IMR-90 (cell line): ENCODE results near the gene ADGRV1. TPM values are rescaled to one million over a fixed set of nuclear protein-coding genes. Genes with fewer than 3 reads are reported as not detected.

Source experiments
- ATAC-seq: fragments of 200-7000 bp; cut with Tn5 transposase; 2 replicates; pipeline ENCODE4 v1.9.1; 2020; ENCODE audit warnings: low read depth, mild to moderate bottlenecking, moderate library complexity
- BruUV-seq: library from RNA; stranded (reverse); fragments of 400-500 nt; replicated peaks from 2 replicates; lab custom pipeline; 2021; lab: Mats Ljungman, UMichigan
- CTCF ChIA-PET: fragments of 300-600 bp; formaldehyde crosslinking; extraction: SDS; loops from one replicate; lab custom pipeline; 2021; ENCODE audit warnings: antibody characterized with exemption; lab: Yijun Ruan, JAX
- POLR2A ChIA-PET: fragments of 300-600 bp; sonication (Branson Sonifier 250); formaldehyde crosslinking; loops from one replicate; lab custom pipeline; 2022; ENCODE audit warnings: antibody characterized with exemption; ENCODE audit not compliant: unreplicated experiment; lab: Charles Lee
- DNase-seq: peaks from one replicate; pipeline ENCODE4 v3.0.0; 2013
- H2AFZ ChIP-seq: replicated peaks from 2 replicates; pipeline ENCODE3; 2013; ENCODE audit warnings: low read length, mild to moderate bottlenecking; ENCODE audit not compliant: poor library complexity
- H2AK5ac ChIP-seq: 2 replicates; pipeline ENCODE4 v1.6.1; 2013; ENCODE audit warnings: low read depth, low read length, inconsistent platforms
- H2AK9ac ChIP-seq: replicated peaks from 2 replicates; pipeline ENCODE3; 2013; ENCODE audit warnings: mild to moderate bottlenecking, low read depth, low read length, moderate library complexity; ENCODE audit not compliant: poor library complexity
- H2BK120ac ChIP-seq: 2 replicates; pipeline ENCODE4 v1.6.1; 2013; ENCODE audit warnings: low read depth, low read length, inconsistent platforms
- H2BK15ac ChIP-seq: 3 replicates; pipeline ENCODE4 v1.6.1; 2013; ENCODE audit warnings: low read depth, low read length, inconsistent platforms
- H2BK20ac ChIP-seq: 2 replicates; pipeline ENCODE4 v1.6.1; 2013; ENCODE audit warnings: low read depth, mild to moderate bottlenecking, inconsistent platforms, low read length, moderate library complexity
- H2BK5ac ChIP-seq: 2 replicates; pipeline ENCODE4 v1.6.1; 2013; ENCODE audit warnings: mild to moderate bottlenecking, low read depth, low read length, inconsistent platforms; ENCODE audit not compliant: poor library complexity, severe bottlenecking
- H3K14ac ChIP-seq: replicated peaks from 2 replicates; pipeline ENCODE4 v1.6.1; 2013; ENCODE audit warnings: low read depth, low read length, inconsistent platforms
- H3K18ac ChIP-seq: 2 replicates; pipeline ENCODE4 v1.6.1; 2013; ENCODE audit warnings: low read depth, low read length, control low read depth
- H3K23ac ChIP-seq: 2 replicates; pipeline ENCODE4 v1.6.1; 2013; ENCODE audit warnings: low read depth, low read length, inconsistent platforms
- H3K27ac ChIP-seq: 2 replicates; pipeline ENCODE4 v1.5.1; 2013; ENCODE audit warnings: mild to moderate bottlenecking, control low read depth, low read length; ENCODE audit not compliant: insufficient read depth
- H3K27me3 ChIP-seq: 2 replicates; pipeline ENCODE4 v1.6.1; 2013; ENCODE audit warnings: low read length; ENCODE audit not compliant: control insufficient read depth, insufficient read depth
- H3K36me3 ChIP-seq: 2 replicates; pipeline ENCODE4 v1.6.1; 2013; ENCODE audit warnings: low read length, mixed read lengths; ENCODE audit not compliant: control insufficient read depth, insufficient read depth
- H3K4ac ChIP-seq: 2 replicates; pipeline ENCODE4 v1.6.1; 2013; ENCODE audit warnings: low read depth, low read length, inconsistent platforms
- H3K4me1 ChIP-seq: 2 replicates; pipeline ENCODE4 v1.6.1; 2013; ENCODE audit warnings: low read length, mixed read lengths; ENCODE audit not compliant: control insufficient read depth, insufficient read depth
- H3K4me2 ChIP-seq: 2 replicates; pipeline ENCODE4 v1.6.1; 2013; ENCODE audit warnings: low read depth, mild to moderate bottlenecking, control low read depth, low read length, moderate library complexity
- H3K4me3 ChIP-seq: 2 replicates; pipeline ENCODE4 v1.5.1; 2013; ENCODE audit warnings: low read depth, mild to moderate bottlenecking, control low read depth, low read length, moderate library complexity; ENCODE audit not compliant: insufficient read depth
- H3K56ac ChIP-seq: 2 replicates; pipeline ENCODE4 v1.6.1; 2013; ENCODE audit warnings: low read length, inconsistent platforms; ENCODE audit not compliant: insufficient read depth; ENCODE audit errors: extremely low read depth
- H3K79me1 ChIP-seq, 2 experiments: 2 replicates each; pipeline ENCODE4 v1.6.1; 2013; ENCODE audit warnings: low read length in 2 of 2, inconsistent platforms in 1 of 2, low read depth in 1 of 2
- H3K9ac ChIP-seq: 2 replicates; pipeline ENCODE4 v1.6.1; 2013; ENCODE audit warnings: low read depth, low read length, control low read depth
- H3K9me1 ChIP-seq: 2 replicates; pipeline ENCODE4 v1.6.1; 2013; ENCODE audit warnings: low read length, inconsistent platforms; ENCODE audit not compliant: insufficient read depth
- H3K9me3 ChIP-seq: 2 replicates; pipeline ENCODE4 v1.6.1; 2013; ENCODE audit warnings: low read length; ENCODE audit not compliant: control insufficient read depth, insufficient read depth
- H4K20me1 ChIP-seq: 2 replicates; pipeline ENCODE4 v1.6.1; 2013; ENCODE audit warnings: low read length, inconsistent platforms; ENCODE audit not compliant: insufficient read depth
- H4K5ac ChIP-seq: 2 replicates; pipeline ENCODE4 v1.6.1; 2013; ENCODE audit warnings: mild to moderate bottlenecking, low read depth, low read length, control low read depth
- H4K8ac ChIP-seq, 2 experiments: 2 replicates each; pipeline ENCODE4 v1.6.1; 2013; ENCODE audit warnings: low read depth in 2 of 2, low read length in 2 of 2, control low read depth in 1 of 2, inconsistent platforms in 1 of 2
- H4K91ac ChIP-seq: 2 replicates; pipeline ENCODE4 v1.6.1; 2013; ENCODE audit warnings: low read depth, low read length, inconsistent platforms; ENCODE audit not compliant: insufficient read depth
- FOS ChIP-seq: fragments of 150-350 bp; IDR thresholded peaks from 2 replicates; pipeline ENCODE4 v1.6.1; 2016; ENCODE audit warnings: low read depth, low read length
- NFE2L2 ChIP-seq: fragments of 150-350 bp; IDR thresholded peaks from 2 replicates; pipeline ENCODE4 v1.6.1; 2016; ENCODE audit warnings: low read depth, mild to moderate bottlenecking, low read length
- WGBS, 2 experiments: methylation state at CpG; one replicate each; pipeline versions ENCODE4 v1.1.5 to v1.1.7; 2013; ENCODE audit warnings: missing lambda C conversion rate in 2 of 2; ENCODE audit not compliant: insufficient read length in 1 of 2; ENCODE audit errors: extremely low coverage in 2 of 2; 5-methylcytosine and 5-hydroxymethylcytosine counted together
- dilution Hi-C: fragments of 300-500 bp; cut with HindIII; formaldehyde crosslinking; loops from one replicate; pipeline ENCODE4 v1.14.3; 2018; ENCODE audit warnings: low sequenced_read_pairs; ENCODE audit not compliant: unreplicated experiment
- in situ Hi-C: fragments of 300-500 bp; cut with MboI; formaldehyde crosslinking; loops from 3 replicates; pipeline ENCODE4 v1.14.3; 2019; ENCODE audit warnings: low sequenced_read_pairs, inconsistent platforms, mixed read lengths
- intact Hi-C: fragments of 100-400 bp; cut with micrococcal nuclease; formaldehyde crosslinking; loops from 2 replicates; pipeline ENCODE4 v1.10.0; 2022
- polyA plus RNA-seq, 3 experiments: library from polyadenylated mRNA; depleted of rRNA; stranded (reverse); fragments of >200 nt; gene quantifications; 2 replicates each; pipeline ENCODE4 v1.2.3, GENCODE V29; 2012; ENCODE audit warnings: low replicate concordance in 1 of 3
- total RNA-seq: library from RNA; depleted of rRNA; stranded (reverse); fragments of >200 nt; gene quantifications from 2 replicates; pipeline ENCODE4 v1.2.3, GENCODE V29; 2012
- TF ChIP-seq, protein P1 (sequence below): fragments of 150-350 bp; IDR thresholded peaks from 2 replicates; pipeline ENCODE4 v1.6.1; 2016; ENCODE audit warnings: low read depth, mild to moderate bottlenecking, low read length, moderate library complexity, borderline replicate concordance

ADGRV1 gene
- total and polyA plus RNA-seq, 2 of the 4 experiments (the other 2 are of a cell fraction) = under 0.01 TPM; not detected in 1

DNA sequence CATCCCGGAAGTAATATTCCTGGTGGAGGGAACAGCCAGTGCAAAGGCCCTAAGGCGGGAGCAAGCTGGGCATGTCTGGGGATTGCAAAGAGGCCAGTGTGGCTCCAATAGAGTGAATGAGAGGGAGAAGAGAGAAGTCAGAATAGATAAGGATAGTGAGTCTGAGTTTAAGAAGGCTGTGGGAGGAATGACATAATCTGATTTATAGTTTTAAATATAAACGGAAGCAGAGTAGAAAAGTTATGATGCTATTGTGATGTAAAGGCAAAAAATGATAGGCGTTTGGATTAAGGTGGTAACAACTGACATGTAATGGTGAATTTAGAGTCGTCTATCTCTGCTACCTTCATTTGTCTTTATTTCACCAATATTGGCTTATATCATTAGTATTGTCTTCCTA lies 473.5 kb downstream of the ADGRV1 start:
- 100% methylated on average over 1 of the region's 5 CpGs; no CpG with 5 or more reads in 1 of the 2 experiments for WGBS, 2 experiments
- Histone ChIP-seq H2BK15ac (no peak overlapping the region), H3K4me3 (no peak overlapping the region), H4K5ac (no peak overlapping the region), H4K20me1 (no peaks in the 10 kb centered on the region), H3K18ac (no peak overlapping the region), H3K4me2 (no peak overlapping the region), H3K56ac (no peak overlapping the region), H3K79me1 (no peaks in the 10 kb centered on the region), H3K4ac (no peak overlapping the region), H2BK5ac (no peak overlapping the region), H3K9me3 (no peaks in the 10 kb centered on the region), H4K8ac (no peak overlapping the region), H3K9me1 (no peaks in the 10 kb centered on the region; the same call in 1 of the 2 replicates), H2BK120ac (no peak overlapping the region), H3K23ac (no peak overlapping the region), H3K14ac (no peak overlapping the region), H2AK9ac (no peak overlapping the region), H3K4me1 (peaks cover 3% of the 10 kb centered on the region; the same call in 1 of the 2 replicates), H2AFZ (no peak overlapping the region), H3K36me3 (no peaks in the 10 kb centered on the region), H2BK20ac (no peak overlapping the region), H3K27ac (no peak overlapping the region), H4K91ac (no peak overlapping the region), H3K9ac (no peak overlapping the region), H3K27me3 (no peaks in the 10 kb centered on the region), H2AK5ac (no peak overlapping the region)
- no peak for TF ChIP-seq NFE2L2
- no peak for TF ChIP-seq FOS
- TF ChIP-seq, protein P1, sequence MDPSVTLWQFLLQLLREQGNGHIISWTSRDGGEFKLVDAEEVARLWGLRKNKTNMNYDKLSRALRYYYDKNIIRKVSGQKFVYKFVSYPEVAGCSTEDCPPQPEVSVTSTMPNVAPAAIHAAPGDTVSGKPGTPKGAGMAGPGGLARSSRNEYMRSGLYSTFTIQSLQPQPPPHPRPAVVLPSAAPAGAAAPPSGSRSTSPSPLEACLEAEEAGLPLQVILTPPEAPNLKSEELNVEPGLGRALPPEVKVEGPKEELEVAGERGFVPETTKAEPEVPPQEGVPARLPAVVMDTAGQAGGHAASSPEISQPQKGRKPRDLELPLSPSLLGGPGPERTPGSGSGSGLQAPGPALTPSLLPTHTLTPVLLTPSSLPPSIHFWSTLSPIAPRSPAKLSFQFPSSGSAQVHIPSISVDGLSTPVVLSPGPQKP = no peak
- CTCF ChIA-PET = interaction anchor here (1.2 kb wide), 1 partner anchor 14 kb away, joined by 3 read pairs; no protein-coding TSS in a partner anchor
- DNase-seq (no peak), ATAC-seq (no peak)
- POLR2A ChIA-PET = no interaction called here
- in situ Hi-C loops (no loop called here), intact Hi-C loops (no loop called here), dilution Hi-C loops (no loop called here)
- BruUV-seq = no TSS peak
